KG1 (cell line): Measurements from ENCODE around the gene MYBPC3.

Experiments used
- DNase-seq: peaks from one replicate; lab custom pipeline; 2025; lab: John Stamatoyannopoulos, UW

The MYBPC3 gene

GRCh38 chr11:47384498-47384897, 32.0 kb upstream of the MYBPC3 start:
- no peak for DNase-seq

GRCh38 chr11:47383071-47383470, 30.6 kb upstream of the MYBPC3 start:
- DNase-seq: no peak

GRCh38 chr11:47380078-47380477, 27.6 kb upstream of the MYBPC3 start:
- no peak for DNase-seq

GRCh38 chr11:47379317-47379716, 26.8 kb upstream of the MYBPC3 start:
- DNase-seq: no peak

- no peak for DNase-seq
These were observed 26.3 kb upstream of the MYBPC3 start for GRCh38 chr11:47378836-47379170.

- DNase-seq: peak; percentile 70
These were observed 25.7 kb upstream of the MYBPC3 start, which contains the start of gene SPI1 for GRCh38 chr11:47378010-47378835. Gene SPI1, minus strand, starts transcription at chr11:47378547. Its CDS starts 194 bp downstream, at chr11:47378353.

GRCh38 chr11:47377571-47378009, 25.1 kb upstream of the MYBPC3 start:
- no peak for DNase-seq

- no peak for DNase-seq
These were observed 24.2 kb upstream of the MYBPC3 start for GRCh38 chr11:47376525-47377371.

- no peak for DNase-seq
These were observed 23.6 kb upstream of the MYBPC3 start for GRCh38 chr11:47376107-47376524.

GRCh38 chr11:47375546-47376085, 23.1 kb upstream of the MYBPC3 start:
- DNase-seq: no peak

- no peak for DNase-seq
These were observed 22.5 kb upstream of the MYBPC3 start for GRCh38 chr11:47375020-47375419.

GRCh38 chr11:47374720-47375019, 22.2 kb upstream of the MYBPC3 start:
- no peak for DNase-seq

- DNase-seq: peak; percentile 23
These were observed 21.6 kb upstream of the MYBPC3 start for GRCh38 chr11:47373876-47374719.

GRCh38 chr11:47372422-47372821, 19.9 kb upstream of the MYBPC3 start:
- no peak for DNase-seq

- DNase-seq: no peak
These were observed 17.2 kb upstream of the MYBPC3 start for GRCh38 chr11:47369676-47370075.

GRCh38 chr11:47366020-47366490, 13.6 kb upstream of the MYBPC3 start:
- DNase-seq: no peak

GRCh38 chr11:47361419-47361818, 8.9 kb upstream of the MYBPC3 start:
- DNase-seq: no peak

GRCh38 chr11:47360341-47360740, 7.8 kb upstream of the MYBPC3 start:
- DNase-seq: no peak

GRCh38 chr11:47359586-47359985, 7.1 kb upstream of the MYBPC3 start:
- DNase-seq: peak; percentile 51

- DNase-seq: no peak
These were observed 6.7 kb upstream of the MYBPC3 start for GRCh38 chr11:47359162-47359561.

GRCh38 chr11:47358731-47359051, 6.2 kb upstream of the MYBPC3 start:
- no peak for DNase-seq
